Mesendoderm (in vitro differentiated cells): ENCODE measurements around the gene MYPOP.
"Not testable (repeated sequence)": the region's sequence is repeated elsewhere in the genome, so short reads cannot be mapped to it uniquely, and the experiment has no call there.

Source experiments
- DNase-seq: peaks from one replicate; pipeline ENCODE4 v3.0.0; 2013
- H2AK5ac ChIP-seq: 2 replicates; pipeline ENCODE4 v1.6.1; 2013; ENCODE audit warnings: low read length, inconsistent platforms
- H2BK120ac ChIP-seq: 2 replicates; pipeline ENCODE4 v1.6.1; 2013; ENCODE audit warnings: low read depth, mild to moderate bottlenecking, low read length, moderate library complexity, mixed read lengths
- H2BK15ac ChIP-seq: replicated peaks from 2 replicates; pipeline ENCODE4 v1.6.1; 2013; ENCODE audit warnings: low read depth, mild to moderate bottlenecking, moderate library complexity
- H2BK5ac ChIP-seq: 2 replicates; pipeline ENCODE4 v1.6.1; 2013; ENCODE audit warnings: low read length, inconsistent platforms
- H3K18ac ChIP-seq: 2 replicates; pipeline ENCODE4 v1.6.1; 2013; ENCODE audit warnings: mild to moderate bottlenecking, low read length, mixed read lengths
- H3K23ac ChIP-seq: one replicate; pipeline ENCODE4 v1.6.1; 2013; ENCODE audit warnings: low read length
- H3K27ac ChIP-seq: 2 replicates; pipeline ENCODE4 v1.5.1; 2013; ENCODE audit warnings: low read depth, mild to moderate bottlenecking, inconsistent platforms, low read length, moderate library complexity
- H3K27me3 ChIP-seq: 2 replicates; pipeline ENCODE4 v1.6.1; 2013; ENCODE audit warnings: low read length, control low read depth, mild to moderate bottlenecking, inconsistent platforms; ENCODE audit not compliant: insufficient read depth, poor library complexity
- H3K36me3 ChIP-seq: 2 replicates; pipeline ENCODE4 v1.6.1; 2013; ENCODE audit warnings: low read length, inconsistent platforms; ENCODE audit not compliant: control insufficient read depth, insufficient read depth
- H3K4ac ChIP-seq: one replicate; pipeline ENCODE4 v1.6.1; 2013; ENCODE audit warnings: low read depth, mild to moderate bottlenecking, low read length, moderate library complexity
- H3K4me1 ChIP-seq: 2 replicates; pipeline ENCODE4 v1.6.1; 2013; ENCODE audit warnings: low read depth, low read length, inconsistent platforms; ENCODE audit not compliant: control insufficient read depth
- H3K4me2 ChIP-seq: 2 replicates; pipeline ENCODE4 v1.6.1; 2013; ENCODE audit warnings: low read length
- H3K4me3 ChIP-seq: 2 replicates; pipeline ENCODE4 v1.5.1; 2013; ENCODE audit warnings: mild to moderate bottlenecking, low read length
- H3K56ac ChIP-seq: one replicate; pipeline ENCODE4 v1.6.1; 2013; ENCODE audit warnings: low read length
- H3K79me1 ChIP-seq: 2 replicates; pipeline ENCODE4 v1.6.1; 2013; ENCODE audit warnings: low read length, inconsistent platforms
- H3K79me2 ChIP-seq: 2 replicates; pipeline ENCODE4 v1.6.1; 2013; ENCODE audit warnings: mild to moderate bottlenecking, low read length; ENCODE audit not compliant: control insufficient read depth, insufficient read depth
- H3K9ac ChIP-seq: 2 replicates; pipeline ENCODE4 v1.6.1; 2013; ENCODE audit warnings: low read length, inconsistent platforms
- H4K5ac ChIP-seq: one replicate; pipeline ENCODE4 v1.6.1; 2013; ENCODE audit warnings: low read length
- H4K8ac ChIP-seq: one replicate; pipeline ENCODE4 v1.6.1; 2013; ENCODE audit warnings: low read depth, mild to moderate bottlenecking, control low read depth, low read length, moderate library complexity
- WGBS: extraction: QIAGEN DNeasy Blood & Tissue Kit; methylation state at CpG from one replicate; pipeline ENCODE4 v1.1.7; 2013; ENCODE audit warnings: low lambda C conversion rate, missing lambda C conversion rate; ENCODE audit not compliant: insufficient coverage; ENCODE audit errors: extremely low coverage; 5-methylcytosine and 5-hydroxymethylcytosine counted together

Gene MYPOP

GRCh38 chr19:45874620-45874966 is 27.8 kb downstream of the MYPOP start:
- no peak overlapping the region for H2BK15ac ChIP-seq

DNA sequence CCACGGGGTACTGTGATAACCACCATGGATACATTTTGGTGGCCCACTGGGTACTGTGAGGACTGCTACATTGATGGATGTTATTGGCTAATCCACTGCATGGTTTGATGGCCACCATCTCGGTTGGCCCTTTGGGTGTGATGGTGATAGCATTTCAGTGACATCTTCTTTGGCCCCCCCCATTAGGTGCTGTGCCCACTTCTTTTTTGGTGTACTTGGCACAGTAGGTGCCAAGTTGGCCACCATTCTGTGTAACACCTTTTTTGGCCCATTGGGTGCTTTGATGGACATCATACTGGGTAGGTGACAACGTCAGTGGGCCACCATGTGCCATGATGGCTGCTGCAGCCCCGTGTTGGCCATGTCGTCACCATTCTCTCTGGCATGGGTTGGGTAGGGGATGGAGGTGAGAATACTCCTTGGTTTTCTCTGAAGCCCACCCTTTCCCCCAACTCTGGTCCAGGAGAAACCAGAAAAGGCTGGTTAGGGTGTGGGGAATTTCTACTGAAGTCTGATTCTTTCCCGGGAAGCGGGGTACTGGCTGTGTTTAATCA is 29.1 kb downstream of the MYPOP start:
- Histone ChIP-seq H3K27ac (no peak overlapping the region), H3K79me1 (peaks cover 7% of the 10 kb centered on the region), H2AK5ac (no peak overlapping the region), H3K79me2 (peaks cover 6% of the 10 kb centered on the region), H3K4ac (no peak overlapping the region), H3K23ac (no peak overlapping the region), H2BK120ac (no peak overlapping the region), H3K9ac (no peak overlapping the region), H3K27me3 (no peaks in the 10 kb centered on the region), H4K8ac (no peak overlapping the region), H2BK15ac (no peak overlapping the region), H2BK5ac (no peak overlapping the region), H4K5ac (no peak overlapping the region), H3K4me1 (peaks cover 3% of the 10 kb centered on the region), H3K4me3 (no peak overlapping the region), H3K56ac (no peak overlapping the region), H3K36me3 (peaks cover 3% of the 10 kb centered on the region), H3K18ac (no peak overlapping the region), H3K4me2 (no peak overlapping the region)
- no peak for DNase-seq
- no CpG with 5 or more reads among the region's 7 CpGs for WGBS

More at GRCh38 chr19:45874620-45874966, 27.8 kb downstream of the MYPOP start:
- H3K18ac ChIP-seq: no peak overlapping the region
- H2AK5ac ChIP-seq: no peak overlapping the region
- no CpG with 5 or more reads among the region's 7 CpGs for WGBS
- no peaks in the 10 kb centered on the region for H3K79me2 ChIP-seq
- no peak overlapping the region for H4K5ac ChIP-seq
- H3K56ac ChIP-seq: no peak overlapping the region
- H3K4me3 ChIP-seq: no peak overlapping the region
- no peak for DNase-seq
- no peak overlapping the region for H3K4ac ChIP-seq
- H4K8ac ChIP-seq: no peak overlapping the region
- H3K23ac ChIP-seq: no peak overlapping the region
- H3K27me3 ChIP-seq: no peaks in the 10 kb centered on the region
- H3K9ac ChIP-seq: no peak overlapping the region
- H3K79me1 ChIP-seq: peaks cover 2% of the 10 kb centered on the region
- peaks cover 3% of the 10 kb centered on the region for H3K36me3 ChIP-seq
- H3K4me2 ChIP-seq: no peak overlapping the region
- H2BK120ac ChIP-seq: no peak overlapping the region
- H2BK5ac ChIP-seq: no peak overlapping the region
- H3K27ac ChIP-seq: no peak overlapping the region
- H3K4me1 ChIP-seq: peaks cover 3% of the 10 kb centered on the region

DNA sequence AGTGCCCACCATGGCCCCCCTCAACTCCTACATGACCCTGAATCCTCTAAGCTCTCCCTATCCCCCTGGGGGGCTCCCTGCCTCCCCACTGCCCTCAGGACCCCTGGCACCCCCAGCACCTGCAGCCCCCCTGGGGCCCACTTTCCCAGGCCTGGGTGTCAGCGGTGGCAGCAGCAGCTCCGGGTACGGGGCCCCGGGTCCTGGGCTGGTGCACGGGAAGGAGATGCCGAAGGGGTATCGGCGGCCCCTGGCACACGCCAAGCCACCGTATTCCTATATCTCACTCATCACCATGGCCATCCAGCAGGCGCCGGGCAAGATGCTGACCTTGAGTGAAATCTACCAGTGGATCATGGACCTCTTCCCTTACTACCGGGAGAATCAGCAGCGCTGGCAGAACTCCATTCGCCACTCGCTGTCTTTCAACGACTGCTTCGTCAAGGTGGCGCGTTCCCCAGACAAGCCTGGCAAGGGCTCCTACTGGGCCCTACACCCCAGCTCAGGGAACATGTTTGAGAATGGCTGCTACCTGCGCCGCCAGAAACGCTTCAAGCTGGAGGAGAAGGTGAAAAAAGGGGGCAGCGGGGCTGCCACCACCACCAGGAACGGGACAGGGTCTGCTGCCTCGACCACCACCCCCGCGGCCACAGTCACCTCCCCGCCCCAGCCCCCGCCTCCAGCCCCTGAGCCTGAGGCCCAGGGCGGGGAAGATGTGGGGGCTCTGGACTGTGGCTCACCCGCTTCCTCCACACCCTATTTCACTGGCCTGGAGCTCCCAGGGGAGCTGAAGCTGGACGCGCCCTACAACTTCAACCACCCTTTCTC is 30.1 kb downstream of the MYPOP start:
- no peak overlapping the region for H2AK5ac ChIP-seq
- no peak overlapping the region for H3K18ac ChIP-seq
- H3K36me3 ChIP-seq: peaks cover 3% of the 10 kb centered on the region
- DNase-seq: no peak
- no peak overlapping the region for H3K23ac ChIP-seq
- H3K9ac ChIP-seq: no peak overlapping the region
- H3K79me1 ChIP-seq: peaks cover 7% of the 10 kb centered on the region
- no peak overlapping the region for H3K27ac ChIP-seq
- H3K27me3 ChIP-seq: no peaks in the 10 kb centered on the region
- H4K5ac ChIP-seq: no peak overlapping the region
- no peak overlapping the region for H2BK5ac ChIP-seq
- H3K4me1 ChIP-seq: peaks cover 3% of the 10 kb centered on the region
- no peak overlapping the region for H2BK120ac ChIP-seq
- no peak overlapping the region for H2BK15ac ChIP-seq
- no peak overlapping the region for H4K8ac ChIP-seq
- H3K4me3 ChIP-seq: no peak overlapping the region
- WGBS: no CpG with 5 or more reads among the region's 34 CpGs
- H3K56ac ChIP-seq: no peak overlapping the region
- peaks cover 11% of the 10 kb centered on the region for H3K79me2 ChIP-seq
- H3K4ac ChIP-seq: no peak overlapping the region
- H3K4me2 ChIP-seq: no peak overlapping the region

- no peak overlapping the region for H3K23ac ChIP-seq
- H3K79me2 ChIP-seq: peaks cover 19% of the 10 kb centered on the region
- H3K9ac ChIP-seq: no peak overlapping the region
- no peak overlapping the region for H2BK120ac ChIP-seq
- H3K4me3 ChIP-seq: no peak overlapping the region
- no peak overlapping the region for H4K5ac ChIP-seq
- H3K27me3 ChIP-seq: no peaks in the 10 kb centered on the region
- peaks cover 3% of the 10 kb centered on the region for H3K36me3 ChIP-seq
- no peak overlapping the region for H2BK15ac ChIP-seq
- H3K4me1 ChIP-seq: peaks cover 5% of the 10 kb centered on the region
- no CpG with 5 or more reads among the region's 5 CpGs for WGBS
- H3K4me2 ChIP-seq: no peak overlapping the region
- peaks cover 10% of the 10 kb centered on the region for H3K79me1 ChIP-seq
- no peak overlapping the region for H3K18ac ChIP-seq
- H3K4ac ChIP-seq: no peak overlapping the region
- no peak overlapping the region for H2AK5ac ChIP-seq
- H4K8ac ChIP-seq: no peak overlapping the region
- no peak overlapping the region for H2BK5ac ChIP-seq
- no peak overlapping the region for H3K27ac ChIP-seq
- H3K56ac ChIP-seq: no peak overlapping the region
- no peak for DNase-seq
Observed at GRCh38 chr19:45870798-45871197, 31.6 kb downstream of the MYPOP start.

- DNase-seq, H3K27ac ChIP-seq, H4K8ac ChIP-seq, H3K4me3 ChIP-seq, H3K18ac ChIP-seq, H2BK5ac ChIP-seq, H3K9ac ChIP-seq, H3K27me3 ChIP-seq, H3K4ac ChIP-seq, H4K5ac ChIP-seq, H2BK15ac ChIP-seq, H3K36me3 ChIP-seq, H2BK120ac ChIP-seq, H3K4me2 ChIP-seq, H3K23ac ChIP-seq, H3K4me1 ChIP-seq, H2AK5ac ChIP-seq: not testable (repeated sequence)
- Histone ChIP-seq H3K79me1 (peaks cover 13% of the 10 kb centered on the region), H3K79me2 (peaks cover 35% of the 10 kb centered on the region), H3K56ac (peak overlapping the region; percentile 7)
- no CpG with 5 or more reads among the region's 4 CpGs for WGBS
Observed at GRCh38 chr19:45867241-45867640, 35.2 kb downstream of the MYPOP start.
